GM23248 (cell line): Measurements from ENCODE around the gene PDE4B.

Experiments used
- EZH2 ChIP-seq: fragments of 200-600 bp; sonication (generic); IDR thresholded peaks from 2 replicates; pipeline ENCODE4 v1.6.1; 2018; ENCODE audit warnings: antibody characterized with exemption, mild to moderate bottlenecking; ENCODE audit not compliant: insufficient read depth, poor library complexity, severe bottlenecking
- EZH2phosphoT487 ChIP-seq: fragments of 200-600 bp; sonication (generic); IDR thresholded peaks from 2 replicates; pipeline ENCODE4 v1.6.1; 2018; ENCODE audit warnings: antibody characterized with exemption, moderate library complexity, mild to moderate bottlenecking, low read depth; ENCODE audit not compliant: insufficient read depth

GRCh38 chr1:66140072-66140471, 347.4 kb downstream of the PDE4B start:
- TF ChIP-seq EZH2, result no peak
- no peak for TF ChIP-seq EZH2phosphoT487
